ENCODE measurements around the gene ARL5C. TPM values are rescaled to one million over a fixed set of nuclear protein-coding genes. Genes with fewer than 3 reads are reported as not detected.

The ARL5C gene
- polyA plus RNA-seq, 1 donor from 2014 or later: not detected

DNA sequence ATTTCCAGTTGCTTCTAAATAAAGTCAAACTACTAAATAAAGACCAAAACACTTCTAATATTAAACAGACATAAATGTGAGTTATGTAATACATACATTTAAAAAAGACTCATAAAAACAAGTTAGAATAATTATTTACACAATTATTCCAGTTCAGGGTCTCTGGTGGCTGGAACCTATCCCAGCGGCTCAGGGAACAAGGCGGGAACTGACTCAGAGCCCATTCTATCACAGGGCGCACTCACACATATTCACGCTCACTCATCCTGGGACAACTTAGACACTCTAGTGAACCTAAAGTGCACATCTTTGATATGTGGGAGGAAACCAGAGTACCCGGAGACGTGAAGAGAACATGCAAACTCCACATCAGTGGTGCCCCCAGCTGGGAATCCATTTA is 39.5 kb downstream of the ARL5C start:
- no peaks in the 10 kb centered on the region for H3K9me2 ChIP-seq (ENCODE audit: insufficient read depth, low read length)
- H4K20me1 ChIP-seq (ENCODE audit: insufficient read depth): no peaks in the 10 kb centered on the region
- H3F3A ChIP-seq (ENCODE audit: insufficient read depth, low read length, poor library complexity, severe bottlenecking): no peaks in the 10 kb centered on the region
- H3K36me3 ChIP-seq (ENCODE audit: insufficient read depth, low read length): no peaks in the 10 kb centered on the region
- TF ChIP-seq EZH2 (IDR thresholded peaks at IDR 0.05; ENCODE audit: borderline replicate concordance, insufficient read depth, low read length, poor library complexity, severe bottlenecking) (no peak), RAD21 (conservative IDR thresholded peaks at IDR 0.05) (no peak), SMC3 (conservative IDR thresholded peaks at IDR 0.05; ENCODE audit: poor library complexity) (no peak), POLR2AphosphoS5 (IDR thresholded peaks at IDR 0.05) (no peak), TAF1 (IDR thresholded peaks at IDR 0.05; ENCODE audit: low read depth) (no peak), MXI1 (conservative IDR thresholded peaks at IDR 0.05; ENCODE audit: poor library complexity, severe bottlenecking) (no peak), EP300 (conservative IDR thresholded peaks at IDR 0.05; ENCODE audit: poor library complexity, severe bottlenecking) (no peak)
- TF ChIP-seq, protein P1, sequence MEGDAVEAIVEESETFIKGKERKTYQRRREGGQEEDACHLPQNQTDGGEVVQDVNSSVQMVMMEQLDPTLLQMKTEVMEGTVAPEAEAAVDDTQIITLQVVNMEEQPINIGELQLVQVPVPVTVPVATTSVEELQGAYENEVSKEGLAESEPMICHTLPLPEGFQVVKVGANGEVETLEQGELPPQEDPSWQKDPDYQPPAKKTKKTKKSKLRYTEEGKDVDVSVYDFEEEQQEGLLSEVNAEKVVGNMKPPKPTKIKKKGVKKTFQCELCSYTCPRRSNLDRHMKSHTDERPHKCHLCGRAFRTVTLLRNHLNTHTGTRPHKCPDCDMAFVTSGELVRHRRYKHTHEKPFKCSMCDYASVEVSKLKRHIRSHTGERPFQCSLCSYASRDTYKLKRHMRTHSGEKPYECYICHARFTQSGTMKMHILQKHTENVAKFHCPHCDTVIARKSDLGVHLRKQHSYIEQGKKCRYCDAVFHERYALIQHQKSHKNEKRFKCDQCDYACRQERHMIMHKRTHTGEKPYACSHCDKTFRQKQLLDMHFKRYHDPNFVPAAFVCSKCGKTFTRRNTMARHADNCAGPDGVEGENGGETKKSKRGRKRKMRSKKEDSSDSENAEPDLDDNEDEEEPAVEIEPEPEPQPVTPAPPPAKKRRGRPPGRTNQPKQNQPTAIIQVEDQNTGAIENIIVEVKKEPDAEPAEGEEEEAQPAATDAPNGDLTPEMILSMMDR (IDR thresholded peaks at IDR 0.05; ENCODE audit: poor library complexity, severe bottlenecking): no peak
- TF ChIP-seq, protein P2, sequence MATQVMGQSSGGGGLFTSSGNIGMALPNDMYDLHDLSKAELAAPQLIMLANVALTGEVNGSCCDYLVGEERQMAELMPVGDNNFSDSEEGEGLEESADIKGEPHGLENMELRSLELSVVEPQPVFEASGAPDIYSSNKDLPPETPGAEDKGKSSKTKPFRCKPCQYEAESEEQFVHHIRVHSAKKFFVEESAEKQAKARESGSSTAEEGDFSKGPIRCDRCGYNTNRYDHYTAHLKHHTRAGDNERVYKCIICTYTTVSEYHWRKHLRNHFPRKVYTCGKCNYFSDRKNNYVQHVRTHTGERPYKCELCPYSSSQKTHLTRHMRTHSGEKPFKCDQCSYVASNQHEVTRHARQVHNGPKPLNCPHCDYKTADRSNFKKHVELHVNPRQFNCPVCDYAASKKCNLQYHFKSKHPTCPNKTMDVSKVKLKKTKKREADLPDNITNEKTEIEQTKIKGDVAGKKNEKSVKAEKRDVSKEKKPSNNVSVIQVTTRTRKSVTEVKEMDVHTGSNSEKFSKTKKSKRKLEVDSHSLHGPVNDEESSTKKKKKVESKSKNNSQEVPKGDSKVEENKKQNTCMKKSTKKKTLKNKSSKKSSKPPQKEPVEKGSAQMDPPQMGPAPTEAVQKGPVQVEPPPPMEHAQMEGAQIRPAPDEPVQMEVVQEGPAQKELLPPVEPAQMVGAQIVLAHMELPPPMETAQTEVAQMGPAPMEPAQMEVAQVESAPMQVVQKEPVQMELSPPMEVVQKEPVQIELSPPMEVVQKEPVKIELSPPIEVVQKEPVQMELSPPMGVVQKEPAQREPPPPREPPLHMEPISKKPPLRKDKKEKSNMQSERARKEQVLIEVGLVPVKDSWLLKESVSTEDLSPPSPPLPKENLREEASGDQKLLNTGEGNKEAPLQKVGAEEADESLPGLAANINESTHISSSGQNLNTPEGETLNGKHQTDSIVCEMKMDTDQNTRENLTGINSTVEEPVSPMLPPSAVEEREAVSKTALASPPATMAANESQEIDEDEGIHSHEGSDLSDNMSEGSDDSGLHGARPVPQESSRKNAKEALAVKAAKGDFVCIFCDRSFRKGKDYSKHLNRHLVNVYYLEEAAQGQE (IDR thresholded peaks at IDR 0.05; ENCODE audit: borderline replicate concordance): no peak
- H3K27ac ChIP-seq (ENCODE audit: low read length): no peak overlapping the region
- H3K9ac ChIP-seq (ENCODE audit: low read length): no peak overlapping the region
- no peaks in the 10 kb centered on the region for H3K9me3 ChIP-seq (ENCODE audit: low read length)
- H2AFZ ChIP-seq (ENCODE audit: low read depth, low read length): no peak overlapping the region
- no peak overlapping the region for H3K4me3 ChIP-seq (ENCODE audit: low read length)
- no peak overlapping the region for H3K4me2 ChIP-seq (ENCODE audit: low read length)
- no peaks in the 10 kb centered on the region for H3K79me2 ChIP-seq (replicated peaks; ENCODE audit: insufficient read depth, low read length)
- no peaks in the 10 kb centered on the region for H3K27me3 ChIP-seq (ENCODE audit: insufficient read depth, low read depth, low read length)

DNA sequence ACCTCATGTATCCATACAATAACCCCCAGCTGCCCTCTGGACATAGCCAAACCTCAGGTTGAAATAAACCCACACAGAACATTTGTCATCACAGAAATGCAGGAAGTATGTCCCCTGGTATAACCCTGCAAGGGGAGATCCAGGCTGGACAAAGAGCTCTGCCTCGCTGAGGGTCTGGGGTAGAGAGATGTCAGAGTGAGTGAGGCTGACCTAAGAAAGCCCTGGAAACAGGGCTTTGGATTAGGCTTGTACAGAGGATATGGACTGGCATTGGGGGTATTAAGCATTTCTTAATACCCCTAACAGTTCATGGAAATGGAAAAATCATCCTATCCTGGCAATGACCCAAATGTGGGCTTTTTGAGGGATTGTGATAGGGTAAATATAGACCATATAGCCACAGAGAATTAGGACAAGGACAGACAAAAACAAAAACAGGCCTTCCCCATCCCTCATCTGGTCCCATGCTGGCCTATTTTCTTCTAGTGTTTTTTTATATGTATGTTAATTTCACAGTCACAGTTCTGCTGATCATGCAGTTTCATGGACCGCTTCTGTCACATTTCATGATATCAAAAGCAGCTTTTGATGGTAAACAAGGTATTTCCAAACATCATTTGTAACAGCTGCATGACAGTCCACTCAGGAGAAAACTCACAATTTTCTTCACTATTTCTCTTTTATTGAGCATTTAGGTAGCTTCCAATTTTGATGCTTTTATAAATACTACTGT is 40.7 kb downstream of the ARL5C start:
- Histone ChIP-seq H3K79me2 (replicated peaks; ENCODE audit: insufficient read depth, low read length) (no peaks in the 10 kb centered on the region), H3F3A (ENCODE audit: insufficient read depth, low read length, poor library complexity, severe bottlenecking) (no peaks in the 10 kb centered on the region), H3K9ac (ENCODE audit: low read length) (no peak overlapping the region), H3K27me3 (ENCODE audit: insufficient read depth, low read depth, low read length) (no peaks in the 10 kb centered on the region), H2AFZ (ENCODE audit: low read depth, low read length) (no peak overlapping the region), H3K9me3 (ENCODE audit: low read length) (no peaks in the 10 kb centered on the region), H3K4me3 (ENCODE audit: low read length) (no peak overlapping the region), H3K36me3 (ENCODE audit: insufficient read depth, low read length) (no peaks in the 10 kb centered on the region), H4K20me1 (ENCODE audit: insufficient read depth) (no peaks in the 10 kb centered on the region), H3K27ac (ENCODE audit: low read length) (no peak overlapping the region), H3K9me2 (ENCODE audit: insufficient read depth, low read length) (no peaks in the 10 kb centered on the region), H3K4me2 (ENCODE audit: low read length) (no peak overlapping the region)
- TF ChIP-seq EP300 (conservative IDR thresholded peaks at IDR 0.05; ENCODE audit: poor library complexity, severe bottlenecking): no peak
- TF ChIP-seq, protein P2 (IDR thresholded peaks at IDR 0.05; ENCODE audit: borderline replicate concordance): no peak
- no peak for TF ChIP-seq MXI1 (conservative IDR thresholded peaks at IDR 0.05; ENCODE audit: poor library complexity, severe bottlenecking)
- no peak for TF ChIP-seq SMC3 (conservative IDR thresholded peaks at IDR 0.05; ENCODE audit: poor library complexity)
- no peak for TF ChIP-seq TAF1 (IDR thresholded peaks at IDR 0.05; ENCODE audit: low read depth)
- TF ChIP-seq EZH2 (IDR thresholded peaks at IDR 0.05; ENCODE audit: borderline replicate concordance, insufficient read depth, low read length, poor library complexity, severe bottlenecking): no peak
- TF ChIP-seq, protein P1 (IDR thresholded peaks at IDR 0.05; ENCODE audit: poor library complexity, severe bottlenecking): no peak
- no peak for TF ChIP-seq POLR2AphosphoS5 (IDR thresholded peaks at IDR 0.05)
- no peak for TF ChIP-seq RAD21 (conservative IDR thresholded peaks at IDR 0.05)
